SK-N-SH (cell line): ENCODE measurements around the gene FAM221B. TPM values are rescaled to one million over a fixed set of nuclear protein-coding genes. Genes with fewer than 3 reads are reported as not detected.

Experiments
- CTCF ChIA-PET: fragments of 300-600, 350-600 bp; formaldehyde crosslinking; extraction: SDS; loops from one replicate; lab custom pipeline; 2021; lab: Yijun Ruan, JAX
- POLR2A ChIA-PET: fragments of 350-600 bp; sonication (Branson Sonifier 250); formaldehyde crosslinking; extraction: SDS; loops from one replicate; lab custom pipeline; 2020; ENCODE audit warnings: antibody characterized with exemption, inconsistent platforms; lab: Yijun Ruan, JAX
- DNase-seq: peaks from one replicate; pipeline ENCODE4 v3.0.0; 2012
- H2AFZ ChIP-seq: fragments of 200-600 bp; sonication (generic); 2 replicates; pipeline ENCODE4 v1.8.1; 2016; ENCODE audit warnings: antibody characterized with exemption, mild to moderate bottlenecking, low read depth
- H3F3A ChIP-seq: fragments of 200-600 bp; sonication (generic); replicated peaks from 2 replicates; pipeline ENCODE3; 2016; ENCODE audit warnings: antibody characterized with exemption, mild to moderate bottlenecking; ENCODE audit not compliant: insufficient read depth
- H3K27ac ChIP-seq, 2 experiments: fragments of 200-500 bp in 1 of 2; fragments of 200-600 bp in 1 of 2; sonication (Bioruptor generic) in 1 of 2; sonication (generic), shearing (Covaris generic) in 1 of 2; 2 replicates each; pipeline versions ENCODE4 v1.5.1 to v1.6.1; 2014 to 2016; ENCODE audit warnings: low read depth in 2 of 2, inconsistent platforms in 1 of 2, low read length in 1 of 2, mild to moderate bottlenecking in 1 of 2, mixed read lengths in 1 of 2
- H3K27me3 ChIP-seq: fragments of 200-600 bp; sonication (generic), shearing (Covaris generic); 2 replicates; pipeline ENCODE4 v1.6.1; 2016; ENCODE audit warnings: mixed run types; ENCODE audit not compliant: insufficient read depth
- H3K36me3 ChIP-seq, 2 experiments: fragments of 200-500 bp in 1 of 2; fragments of 200-600 bp in 1 of 2; sonication (Bioruptor generic) in 1 of 2; sonication (generic) in 1 of 2; replicated peaks in 1 of 2; 2 replicates each; pipeline versions ENCODE3 to v1.5.1; 2014 to 2016; ENCODE audit warnings: low read length in 1 of 2, mild to moderate bottlenecking in 1 of 2; ENCODE audit not compliant: insufficient read depth in 2 of 2, control insufficient read depth in 1 of 2
- H3K4me1 ChIP-seq, 2 experiments: fragments of 200-500 bp in 1 of 2; fragments of 200-600 bp in 1 of 2; sonication (Bioruptor generic) in 1 of 2; sonication (generic), shearing (Covaris generic) in 1 of 2; 2 replicates each; pipeline versions ENCODE4 v1.5.1 to v1.6.1; 2014 to 2016; ENCODE audit warnings: low read depth in 1 of 2, low read length in 1 of 2, mixed run types in 1 of 2; ENCODE audit not compliant: insufficient read depth in 2 of 2, control insufficient read depth in 1 of 2
- H3K4me2 ChIP-seq: fragments of 200-600 bp; sonication (generic), shearing (Covaris generic); 2 replicates; pipeline ENCODE4 v1.6.1; 2017; ENCODE audit warnings: mixed run types
- H3K4me3 ChIP-seq, 2 experiments: fragments of 200-500 bp in 1 of 2; fragments of 200-600 bp in 1 of 2; sonication (Bioruptor generic) in 1 of 2; sonication (generic), shearing (Covaris generic) in 1 of 2; 2 replicates each; pipeline versions ENCODE4 v1.5.1 to v1.8.1; 2014 to 2016; ENCODE audit warnings: low read depth in 2 of 2, inconsistent platforms in 1 of 2, low read length in 1 of 2, mild to moderate bottlenecking in 1 of 2, mixed read lengths in 1 of 2, moderate library complexity in 1 of 2
- H3K79me2 ChIP-seq: fragments of 200-600 bp; sonication (generic); 2 replicates; pipeline ENCODE4 v1.8.1; 2017; ENCODE audit warnings: mild to moderate bottlenecking; ENCODE audit not compliant: insufficient read depth
- H3K9ac ChIP-seq: fragments of 200-600 bp; sonication (generic); 2 replicates; pipeline ENCODE4 v1.6.1; 2017; ENCODE audit warnings: mixed run types
- H3K9me2 ChIP-seq: fragments of 200-600 bp; sonication (generic); 2 replicates; pipeline ENCODE4 v1.6.1; 2017; ENCODE audit warnings: mixed run types
- H3K9me3 ChIP-seq: fragments of 200-600 bp; sonication (generic); 2 replicates; pipeline ENCODE4 v1.6.1; 2017; ENCODE audit warnings: mixed run types, mild to moderate bottlenecking, moderate library complexity
- H4K20me1 ChIP-seq: fragments of 200-600 bp; sonication (generic); 2 replicates; pipeline ENCODE4 v1.6.1; 2017; ENCODE audit warnings: mild to moderate bottlenecking, mixed run types; ENCODE audit not compliant: insufficient read depth
- CHD2 ChIP-seq: fragments of 150-350 bp; IDR thresholded peaks from 2 replicates; pipeline ENCODE4 v1.6.1; 2018; ENCODE audit warnings: low read length; ENCODE audit not compliant: partially characterized antibody
- FOXM1 ChIP-seq: IDR thresholded peaks from 2 replicates; pipeline ENCODE4 v1.4.0; 2012; ENCODE audit warnings: low read depth, mild to moderate bottlenecking
- JUND ChIP-seq: IDR thresholded peaks from 2 replicates; pipeline ENCODE4 v1.4.0; 2012
- MEF2A ChIP-seq: IDR thresholded peaks from 2 replicates; pipeline ENCODE4 v1.4.0; 2012; ENCODE audit warnings: low read depth, borderline replicate concordance
- POLR2AphosphoS5 ChIP-seq: IDR thresholded peaks from 2 replicates; pipeline ENCODE4 v1.6.1; 2012; ENCODE audit warnings: low read depth, low read length
- SMC3 ChIP-seq: IDR thresholded peaks from 2 replicates; pipeline ENCODE4 v1.6.1; 2012; ENCODE audit warnings: low read depth, low read length, improper control_type of control experiment
- TAF1 ChIP-seq: IDR thresholded peaks from 2 replicates; pipeline ENCODE4 v1.6.1; 2012; ENCODE audit warnings: low read depth, mild to moderate bottlenecking, low read length, moderate library complexity, borderline replicate concordance
- YY1 ChIP-seq: IDR thresholded peaks from 2 replicates; pipeline ENCODE4 v1.4.0; 2012; ENCODE audit warnings: low read depth, mild to moderate bottlenecking
- WGBS: methylation state at CpG from one replicate; pipeline ENCODE4 v1.1.6; 2017; ENCODE audit warnings: low lambda C conversion rate; 5-methylcytosine and 5-hydroxymethylcytosine counted together
- polyA plus RNA-seq, 3 experiments: library from polyadenylated mRNA; depleted of rRNA; stranded (reverse); fragments of >200 nt; gene quantifications; 2 replicates each; pipeline ENCODE4 v1.2.3, GENCODE V29; 2012
- TF ChIP-seq, protein P1 (sequence below): IDR thresholded peaks from 2 replicates; pipeline ENCODE4; 2012
- TF ChIP-seq, protein P2 (sequence below): IDR thresholded peaks from 2 replicates; pipeline ENCODE4 v1.6.1; 2012; ENCODE audit warnings: mild to moderate bottlenecking, low read depth, low read length, moderate library complexity
- TF ChIP-seq, protein P3 (sequence below): IDR thresholded peaks from 2 replicates; pipeline ENCODE4 v1.4.0; 2012; ENCODE audit warnings: low read depth, borderline replicate concordance

Gene FAM221B
- polyA plus RNA-seq, 1 of the 3 experiments (the other 2 are of a cell fraction), result not detected

DNA sequence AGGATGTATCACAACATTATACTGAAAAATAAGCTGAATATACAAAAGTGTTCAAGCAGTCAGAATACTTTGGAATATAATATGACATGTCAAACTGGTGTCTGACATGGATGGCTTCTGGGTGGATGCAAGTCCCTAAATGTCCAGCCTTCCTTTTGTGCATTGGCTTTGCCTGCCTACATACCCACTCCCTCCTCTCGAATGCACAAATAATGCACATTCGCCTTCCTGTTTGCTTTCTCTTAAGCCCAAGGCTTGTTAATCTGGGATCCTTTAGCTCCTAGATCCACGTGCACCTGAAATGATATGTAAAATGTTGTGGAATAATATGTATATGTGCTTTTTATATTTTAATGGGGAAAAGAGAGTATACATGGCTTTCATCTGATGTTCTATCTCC lies 50.0 kb downstream of the FAM221B start:
- H3K36me3 ChIP-seq, result no peaks in the 10 kb centered on the region
- no peaks in the 10 kb centered on the region for H3K79me2 ChIP-seq
- POLR2A ChIA-PET, result no interaction called here
- no peak overlapping the region for H2AFZ ChIP-seq
- TF ChIP-seq TAF1 (no peak), POLR2AphosphoS5 (no peak), FOXM1 (no peak)
- TF ChIP-seq, all 33 proteins: peak for 0
- Histone ChIP-seq H3K9me3 (no peaks in the 10 kb centered on the region), H3K9me2 (no peaks in the 10 kb centered on the region), H3F3A (no peaks in the 10 kb centered on the region), H3K4me2 (no peak overlapping the region), H3K27me3 (no peaks in the 10 kb centered on the region), H3K9ac (no peak overlapping the region), H3K4me1 (no peaks in the 10 kb centered on the region; a peak in 1 of 4 replicates), H3K4me3 (no peak overlapping the region), H4K20me1 (no peaks in the 10 kb centered on the region), H3K27ac (no peak overlapping the region)
- WGBS, result 94% methylated on average over 3 of the region's 3 CpGs
- no peak for DNase-seq
- CTCF ChIA-PET, result interaction anchor here (0.6 to 2.0 kb wide), 7 partner anchors 9 to 175 kb away, joined by 3 to 24 read pairs (median 3); partner anchors contain the start of genes CREB3 and TLN1

DNA sequence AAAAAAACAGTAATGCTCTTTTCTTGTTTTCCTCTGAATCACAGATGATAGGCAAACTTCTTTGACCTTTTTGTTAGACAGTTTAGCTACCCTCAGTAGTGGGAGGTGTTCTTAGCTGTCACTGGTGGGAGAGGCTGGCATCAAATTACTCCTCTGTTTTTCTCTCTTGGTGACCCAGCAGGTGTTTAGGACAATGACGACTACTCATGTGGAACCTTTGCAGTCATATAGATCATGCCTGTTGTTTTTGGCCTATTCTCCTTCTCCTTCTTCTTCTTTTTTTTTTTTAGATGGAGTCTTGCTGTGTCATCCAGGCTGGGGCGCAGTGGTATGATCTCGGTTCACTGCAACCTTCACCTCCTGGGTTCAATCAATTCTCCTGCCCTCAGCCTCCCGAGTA lies 52.5 kb downstream of the FAM221B start:
- Histone ChIP-seq H3K36me3 (no peaks in the 10 kb centered on the region), H3F3A (no peaks in the 10 kb centered on the region), H3K79me2 (no peaks in the 10 kb centered on the region), H3K27ac (no peak overlapping the region), H3K9me3 (no peaks in the 10 kb centered on the region), H3K27me3 (no peaks in the 10 kb centered on the region), H2AFZ (no peak overlapping the region), H3K4me1 (peaks cover 2 to 4% of the 10 kb centered on the region in 2 experiments; a peak in 3 of 4 replicates), H3K4me2 (no peak overlapping the region), H4K20me1 (no peaks in the 10 kb centered on the region), H3K9me2 (no peaks in the 10 kb centered on the region), H3K4me3 (no peak overlapping the region), H3K9ac (no peak overlapping the region)
- TF ChIP-seq, protein P1, sequence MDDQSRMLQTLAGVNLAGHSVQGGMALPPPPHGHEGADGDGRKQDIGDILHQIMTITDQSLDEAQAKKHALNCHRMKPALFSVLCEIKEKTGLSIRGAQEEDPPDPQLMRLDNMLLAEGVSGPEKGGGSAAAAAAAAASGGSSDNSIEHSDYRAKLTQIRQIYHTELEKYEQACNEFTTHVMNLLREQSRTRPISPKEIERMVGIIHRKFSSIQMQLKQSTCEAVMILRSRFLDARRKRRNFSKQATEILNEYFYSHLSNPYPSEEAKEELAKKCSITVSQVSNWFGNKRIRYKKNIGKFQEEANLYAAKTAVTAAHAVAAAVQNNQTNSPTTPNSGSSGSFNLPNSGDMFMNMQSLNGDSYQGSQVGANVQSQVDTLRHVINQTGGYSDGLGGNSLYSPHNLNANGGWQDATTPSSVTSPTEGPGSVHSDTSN, result no peak
- TF ChIP-seq YY1 (no peak), JUND (no peak), CHD2 (no peak), MEF2A (no peak), SMC3 (no peak)
- TF ChIP-seq, protein P2, sequence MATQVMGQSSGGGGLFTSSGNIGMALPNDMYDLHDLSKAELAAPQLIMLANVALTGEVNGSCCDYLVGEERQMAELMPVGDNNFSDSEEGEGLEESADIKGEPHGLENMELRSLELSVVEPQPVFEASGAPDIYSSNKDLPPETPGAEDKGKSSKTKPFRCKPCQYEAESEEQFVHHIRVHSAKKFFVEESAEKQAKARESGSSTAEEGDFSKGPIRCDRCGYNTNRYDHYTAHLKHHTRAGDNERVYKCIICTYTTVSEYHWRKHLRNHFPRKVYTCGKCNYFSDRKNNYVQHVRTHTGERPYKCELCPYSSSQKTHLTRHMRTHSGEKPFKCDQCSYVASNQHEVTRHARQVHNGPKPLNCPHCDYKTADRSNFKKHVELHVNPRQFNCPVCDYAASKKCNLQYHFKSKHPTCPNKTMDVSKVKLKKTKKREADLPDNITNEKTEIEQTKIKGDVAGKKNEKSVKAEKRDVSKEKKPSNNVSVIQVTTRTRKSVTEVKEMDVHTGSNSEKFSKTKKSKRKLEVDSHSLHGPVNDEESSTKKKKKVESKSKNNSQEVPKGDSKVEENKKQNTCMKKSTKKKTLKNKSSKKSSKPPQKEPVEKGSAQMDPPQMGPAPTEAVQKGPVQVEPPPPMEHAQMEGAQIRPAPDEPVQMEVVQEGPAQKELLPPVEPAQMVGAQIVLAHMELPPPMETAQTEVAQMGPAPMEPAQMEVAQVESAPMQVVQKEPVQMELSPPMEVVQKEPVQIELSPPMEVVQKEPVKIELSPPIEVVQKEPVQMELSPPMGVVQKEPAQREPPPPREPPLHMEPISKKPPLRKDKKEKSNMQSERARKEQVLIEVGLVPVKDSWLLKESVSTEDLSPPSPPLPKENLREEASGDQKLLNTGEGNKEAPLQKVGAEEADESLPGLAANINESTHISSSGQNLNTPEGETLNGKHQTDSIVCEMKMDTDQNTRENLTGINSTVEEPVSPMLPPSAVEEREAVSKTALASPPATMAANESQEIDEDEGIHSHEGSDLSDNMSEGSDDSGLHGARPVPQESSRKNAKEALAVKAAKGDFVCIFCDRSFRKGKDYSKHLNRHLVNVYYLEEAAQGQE, result no peak
- TF ChIP-seq, protein P3, sequence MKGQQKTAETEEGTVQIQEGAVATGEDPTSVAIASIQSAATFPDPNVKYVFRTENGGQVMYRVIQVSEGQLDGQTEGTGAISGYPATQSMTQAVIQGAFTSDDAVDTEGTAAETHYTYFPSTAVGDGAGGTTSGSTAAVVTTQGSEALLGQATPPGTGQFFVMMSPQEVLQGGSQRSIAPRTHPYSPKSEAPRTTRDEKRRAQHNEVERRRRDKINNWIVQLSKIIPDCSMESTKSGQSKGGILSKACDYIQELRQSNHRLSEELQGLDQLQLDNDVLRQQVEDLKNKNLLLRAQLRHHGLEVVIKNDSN, result no peak
- POLR2A ChIA-PET, result no interaction called here
- CTCF ChIA-PET, result interaction anchor here (1.3 to 3.3 kb wide), 5 partner anchors 14 to 169 kb away, joined by 3 to 16 read pairs (median 6); no protein-coding TSS in a partner anchor
- DNase-seq, result no peak
- 94% methylated on average over 4 of the region's 4 CpGs for WGBS
